ENCODE data around the gene SNAI3. TPM values are rescaled to one million over a fixed set of nuclear protein-coding genes. Genes with fewer than 3 reads are reported as not detected.

The SNAI3 gene
- total RNA-seq, 1 experiment from 2014 or later = not detected

DNA sequence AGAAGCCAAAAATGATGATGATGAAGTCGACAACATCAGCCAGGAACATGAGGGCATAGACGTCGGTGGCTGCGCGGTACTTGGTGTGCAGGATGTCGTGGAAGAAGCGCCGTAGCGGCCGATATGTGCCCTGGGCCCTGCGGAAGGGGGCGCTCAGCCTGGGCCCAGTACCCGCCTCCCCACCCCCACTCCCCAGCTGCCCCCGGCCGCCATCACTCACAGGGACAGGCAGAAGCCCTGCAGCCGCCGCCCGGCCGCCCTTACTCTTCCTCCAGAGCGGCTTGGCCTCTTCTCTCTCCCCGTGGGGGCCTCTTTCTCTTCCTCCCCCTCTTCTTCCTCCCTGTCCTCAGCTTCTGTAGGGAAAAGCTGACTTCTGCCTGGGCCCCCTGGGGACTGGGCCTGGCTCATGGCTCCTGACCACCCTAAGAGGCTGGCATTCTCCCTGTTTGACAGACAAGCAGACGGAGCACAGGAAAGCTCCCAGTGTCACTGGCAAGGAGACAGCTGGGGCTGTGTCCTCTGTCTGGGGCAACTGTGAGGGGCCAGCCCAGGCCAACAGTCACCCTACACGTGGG is 34.2 kb upstream of the SNAI3 start:
- intact Hi-C loops (cut with micrococcal nuclease; ENCODE audit: unreplicated experiment) = no loop called here
- no peak for ATAC-seq

DNA sequence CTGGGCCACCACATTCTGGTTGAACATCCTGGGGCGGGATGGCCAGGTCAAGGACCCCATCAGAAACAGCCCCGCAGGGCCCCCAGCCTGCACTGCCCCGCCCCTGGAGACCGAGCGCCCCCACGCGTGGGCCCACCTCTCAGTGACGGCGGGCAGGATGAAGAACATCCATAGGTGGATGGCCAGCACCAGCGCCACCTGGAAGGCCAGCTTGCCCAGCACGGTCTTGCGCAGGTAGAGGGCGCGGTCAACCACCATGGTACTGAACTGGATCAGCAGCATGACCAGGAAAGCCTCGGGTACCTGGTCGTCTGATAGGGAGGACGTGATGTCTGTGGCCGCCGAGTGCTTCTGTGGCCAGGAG is 33.6 kb upstream of the SNAI3 start:
- H3K4me1 ChIP-seq (ENCODE audit: control insufficient read depth, insufficient read depth, low read length) = no peaks in the 10 kb centered on the region
- intact Hi-C loops (cut with micrococcal nuclease; ENCODE audit: unreplicated experiment) = no loop called here
- H3K4me3 ChIP-seq (ENCODE audit: low read depth in 2 of 2, low read length in 2 of 2) = no peak overlapping the region
- H3K36me3 ChIP-seq (ENCODE audit: control insufficient read depth, insufficient read depth, low read length) = peaks cover 2% of the 10 kb centered on the region
- in situ Hi-C loops (cut with HindIII; ENCODE audit: low pct_unique_long_range_greater_than_20kb, low sequenced_read_pairs) = no loop called here
- H3K27ac ChIP-seq (ENCODE audit: low read length) = no peak overlapping the region
- TF ChIP-seq, protein P1, sequence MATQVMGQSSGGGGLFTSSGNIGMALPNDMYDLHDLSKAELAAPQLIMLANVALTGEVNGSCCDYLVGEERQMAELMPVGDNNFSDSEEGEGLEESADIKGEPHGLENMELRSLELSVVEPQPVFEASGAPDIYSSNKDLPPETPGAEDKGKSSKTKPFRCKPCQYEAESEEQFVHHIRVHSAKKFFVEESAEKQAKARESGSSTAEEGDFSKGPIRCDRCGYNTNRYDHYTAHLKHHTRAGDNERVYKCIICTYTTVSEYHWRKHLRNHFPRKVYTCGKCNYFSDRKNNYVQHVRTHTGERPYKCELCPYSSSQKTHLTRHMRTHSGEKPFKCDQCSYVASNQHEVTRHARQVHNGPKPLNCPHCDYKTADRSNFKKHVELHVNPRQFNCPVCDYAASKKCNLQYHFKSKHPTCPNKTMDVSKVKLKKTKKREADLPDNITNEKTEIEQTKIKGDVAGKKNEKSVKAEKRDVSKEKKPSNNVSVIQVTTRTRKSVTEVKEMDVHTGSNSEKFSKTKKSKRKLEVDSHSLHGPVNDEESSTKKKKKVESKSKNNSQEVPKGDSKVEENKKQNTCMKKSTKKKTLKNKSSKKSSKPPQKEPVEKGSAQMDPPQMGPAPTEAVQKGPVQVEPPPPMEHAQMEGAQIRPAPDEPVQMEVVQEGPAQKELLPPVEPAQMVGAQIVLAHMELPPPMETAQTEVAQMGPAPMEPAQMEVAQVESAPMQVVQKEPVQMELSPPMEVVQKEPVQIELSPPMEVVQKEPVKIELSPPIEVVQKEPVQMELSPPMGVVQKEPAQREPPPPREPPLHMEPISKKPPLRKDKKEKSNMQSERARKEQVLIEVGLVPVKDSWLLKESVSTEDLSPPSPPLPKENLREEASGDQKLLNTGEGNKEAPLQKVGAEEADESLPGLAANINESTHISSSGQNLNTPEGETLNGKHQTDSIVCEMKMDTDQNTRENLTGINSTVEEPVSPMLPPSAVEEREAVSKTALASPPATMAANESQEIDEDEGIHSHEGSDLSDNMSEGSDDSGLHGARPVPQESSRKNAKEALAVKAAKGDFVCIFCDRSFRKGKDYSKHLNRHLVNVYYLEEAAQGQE (IDR thresholded peaks at IDR 0.05; ENCODE audit: insufficient read depth in 1 of 2, low read depth in 2 of 2, low read length in 1 of 2) = no peak
- no peak for TF ChIP-seq POLR2AphosphoS5 (IDR thresholded peaks at IDR 0.05; ENCODE audit: low read depth, low read length)
- no peak for TF ChIP-seq TCF7L2 (IDR thresholded peaks at IDR 0.05; ENCODE audit: low read depth, low read length)
- TF ChIP-seq, protein P2, sequence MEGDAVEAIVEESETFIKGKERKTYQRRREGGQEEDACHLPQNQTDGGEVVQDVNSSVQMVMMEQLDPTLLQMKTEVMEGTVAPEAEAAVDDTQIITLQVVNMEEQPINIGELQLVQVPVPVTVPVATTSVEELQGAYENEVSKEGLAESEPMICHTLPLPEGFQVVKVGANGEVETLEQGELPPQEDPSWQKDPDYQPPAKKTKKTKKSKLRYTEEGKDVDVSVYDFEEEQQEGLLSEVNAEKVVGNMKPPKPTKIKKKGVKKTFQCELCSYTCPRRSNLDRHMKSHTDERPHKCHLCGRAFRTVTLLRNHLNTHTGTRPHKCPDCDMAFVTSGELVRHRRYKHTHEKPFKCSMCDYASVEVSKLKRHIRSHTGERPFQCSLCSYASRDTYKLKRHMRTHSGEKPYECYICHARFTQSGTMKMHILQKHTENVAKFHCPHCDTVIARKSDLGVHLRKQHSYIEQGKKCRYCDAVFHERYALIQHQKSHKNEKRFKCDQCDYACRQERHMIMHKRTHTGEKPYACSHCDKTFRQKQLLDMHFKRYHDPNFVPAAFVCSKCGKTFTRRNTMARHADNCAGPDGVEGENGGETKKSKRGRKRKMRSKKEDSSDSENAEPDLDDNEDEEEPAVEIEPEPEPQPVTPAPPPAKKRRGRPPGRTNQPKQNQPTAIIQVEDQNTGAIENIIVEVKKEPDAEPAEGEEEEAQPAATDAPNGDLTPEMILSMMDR (IDR thresholded peaks at IDR 0.05) = no peak
- TF ChIP-seq SIN3A (IDR thresholded peaks at IDR 0.05; ENCODE audit: borderline replicate concordance, insufficient read depth, low read depth, low read length) = no peak
- POLR2A ChIA-PET = no interaction called here
- CTCF ChIA-PET = no interaction called here
- no peak for DNase-seq (ENCODE audit: low read depth, low spot score)
- BruUV-seq (replicated peaks) = no TSS peak
- H3K27me3 ChIP-seq (ENCODE audit: control insufficient read depth, insufficient read depth, low read length) = no peaks in the 10 kb centered on the region
- no peaks in the 10 kb centered on the region for H3K9me3 ChIP-seq (ENCODE audit: control insufficient read depth, insufficient read depth, low read depth, low read length)
- no peak for ATAC-seq

More for the DNA sequence above, 34.2 kb upstream of the SNAI3 start:
- POLR2A ChIA-PET = no interaction called here
- DNase-seq (ENCODE audit: low read depth, low spot score) = no peak
- Histone ChIP-seq H3K4me3 (ENCODE audit: low read depth in 2 of 2, low read length in 2 of 2) (no peak overlapping the region), H3K36me3 (ENCODE audit: control insufficient read depth, insufficient read depth, low read length) (peaks cover 2% of the 10 kb centered on the region), H3K27ac (ENCODE audit: low read length) (no peak overlapping the region), H3K9me3 (ENCODE audit: control insufficient read depth, insufficient read depth, low read depth, low read length) (no peaks in the 10 kb centered on the region), H3K27me3 (ENCODE audit: control insufficient read depth, insufficient read depth, low read length) (no peaks in the 10 kb centered on the region), H3K4me1 (ENCODE audit: control insufficient read depth, insufficient read depth, low read length) (no peaks in the 10 kb centered on the region)
- in situ Hi-C loops (cut with HindIII; ENCODE audit: low pct_unique_long_range_greater_than_20kb, low sequenced_read_pairs) = no loop called here
- no peak for TF ChIP-seq SIN3A (IDR thresholded peaks at IDR 0.05; ENCODE audit: borderline replicate concordance, insufficient read depth, low read depth, low read length)
- TF ChIP-seq TCF7L2 (IDR thresholded peaks at IDR 0.05; ENCODE audit: low read depth, low read length) = no peak
- TF ChIP-seq, protein P1 (IDR thresholded peaks at IDR 0.05; ENCODE audit: insufficient read depth in 1 of 2, low read depth in 2 of 2, low read length in 1 of 2) = no peak
- no peak for TF ChIP-seq POLR2AphosphoS5 (IDR thresholded peaks at IDR 0.05; ENCODE audit: low read depth, low read length)
- TF ChIP-seq, protein P2 (IDR thresholded peaks at IDR 0.05) = no peak
- CTCF ChIA-PET = no interaction called here
- no TSS peak for BruUV-seq (replicated peaks)
